GM19395 (cell line): ENCODE results near the gene IL10RA.

Experiments used
- ATAC-seq: cut with Tn5 transposase; IDR thresholded peaks from one replicate; pipeline ENCODE4 v1.9.1; 2021; ENCODE audit warnings: mild to moderate bottlenecking, moderate library complexity; ENCODE audit not compliant: unreplicated experiment

Gene IL10RA

DNA sequence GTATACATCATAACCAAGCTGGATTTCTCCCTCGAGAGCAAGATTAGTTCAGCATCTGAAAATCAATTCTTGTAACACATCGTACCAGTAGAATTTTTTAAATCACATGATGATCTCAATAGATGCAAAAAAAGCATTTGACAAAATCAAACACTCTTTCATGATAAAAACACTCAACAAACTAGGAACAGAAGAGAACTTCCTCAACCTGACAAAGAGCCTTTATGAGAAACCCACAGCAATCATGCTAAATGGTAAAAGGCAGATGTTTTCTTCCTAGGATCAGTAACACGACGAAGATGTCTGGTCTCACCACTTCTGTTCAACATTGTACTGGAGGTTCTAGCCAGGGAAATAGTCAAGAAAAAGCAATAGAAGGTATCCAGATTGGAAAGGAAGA is 56.6 kb downstream of the IL10RA start:
- ATAC-seq: no peak

DNA sequence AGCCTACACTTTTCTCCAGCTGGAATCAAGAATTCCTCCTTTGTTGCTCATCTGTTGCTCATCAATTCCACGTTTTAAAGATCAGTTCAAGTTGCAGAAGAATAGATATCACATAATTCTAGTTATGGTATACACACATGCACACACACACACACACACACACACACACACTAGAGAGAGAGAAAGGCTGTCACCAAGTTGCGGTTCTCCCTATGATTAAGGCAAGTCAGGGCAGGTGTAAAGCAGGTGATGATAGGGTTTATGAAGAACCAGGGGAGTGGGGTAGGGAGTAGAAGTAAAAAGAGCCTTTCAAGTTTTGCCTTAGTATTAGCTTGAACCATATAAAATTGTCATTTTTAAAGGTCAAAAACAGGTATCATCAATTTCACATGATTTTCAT is 59.0 kb downstream of the IL10RA start:
- ATAC-seq: no peak

DNA sequence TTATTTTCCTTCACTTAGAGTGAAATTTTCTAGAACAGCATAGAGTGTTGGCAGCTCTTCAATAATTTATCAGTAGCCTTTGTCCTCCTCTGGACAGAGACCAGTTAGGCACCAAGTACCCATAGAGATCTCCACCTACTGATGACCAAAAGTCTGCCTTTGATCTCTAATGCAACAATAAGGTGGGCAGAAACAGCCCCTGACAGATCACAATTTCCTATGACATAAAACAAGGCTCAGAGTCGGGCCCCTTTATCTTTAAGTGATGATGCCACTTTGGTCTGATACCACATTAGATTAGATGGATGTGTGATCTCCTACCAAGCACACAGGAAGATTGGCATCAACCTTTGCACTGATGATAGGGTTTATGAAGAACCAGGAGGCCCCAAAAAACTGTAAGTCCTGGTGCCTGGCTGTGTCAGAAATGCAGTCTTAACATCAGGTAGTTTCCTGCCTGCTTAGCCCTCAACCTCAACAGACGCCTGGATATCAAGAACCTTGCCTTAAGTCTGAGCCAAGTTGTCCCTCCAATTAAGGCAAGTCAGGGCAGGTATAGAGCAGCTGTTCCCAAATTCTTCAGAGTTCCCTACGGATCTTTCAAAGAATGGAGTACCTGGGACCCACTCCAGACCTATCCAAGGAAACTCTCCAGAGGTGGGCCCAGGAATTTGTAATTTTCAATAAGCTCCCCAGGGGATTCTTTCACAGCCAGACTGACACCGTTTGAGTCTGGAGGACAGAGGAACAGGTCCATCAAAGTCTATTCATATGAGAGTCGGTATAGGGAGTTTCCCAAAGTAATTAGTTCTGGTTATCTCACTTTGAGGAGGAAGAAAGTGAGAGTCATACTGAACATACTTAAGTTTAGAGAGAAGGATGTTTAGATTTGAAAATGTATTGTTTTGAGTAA is 60.1 kb downstream of the IL10RA start:
- ATAC-seq: no peak

DNA sequence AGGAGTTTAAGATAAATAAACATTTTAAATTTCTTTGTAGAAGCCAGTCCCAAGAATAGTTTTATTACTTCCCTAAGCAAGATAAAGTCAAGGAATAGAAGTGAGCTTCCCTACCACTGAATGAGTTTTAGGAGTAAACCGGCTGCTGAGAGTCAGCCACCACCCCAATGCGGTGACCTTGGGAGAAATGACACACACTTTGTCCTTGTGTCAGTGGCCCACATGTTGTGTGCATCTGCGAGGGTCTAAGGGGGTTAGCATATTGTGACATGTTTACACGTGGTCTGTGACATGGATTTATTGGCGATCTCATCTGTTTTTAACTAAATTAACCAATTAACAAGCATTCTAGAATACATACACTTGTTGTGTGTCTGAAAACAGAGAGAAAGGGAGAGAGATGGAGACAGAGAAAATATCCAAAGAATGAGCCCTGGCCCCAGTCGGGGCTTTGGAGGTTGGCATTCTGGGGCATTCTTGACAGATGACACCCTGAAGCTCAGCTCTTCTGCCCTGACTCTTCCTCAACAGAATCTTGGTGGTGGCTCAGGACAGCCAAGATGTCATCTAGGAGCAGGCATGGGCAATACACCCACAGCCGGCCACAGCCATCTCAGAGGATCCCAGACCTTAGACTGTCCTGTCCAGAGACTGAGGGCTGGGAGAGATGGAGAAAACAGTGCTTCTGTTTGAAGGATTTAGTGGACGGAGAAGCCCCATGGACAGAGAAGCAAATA is 60.9 kb downstream of the IL10RA start:
- no peak for ATAC-seq

DNA sequence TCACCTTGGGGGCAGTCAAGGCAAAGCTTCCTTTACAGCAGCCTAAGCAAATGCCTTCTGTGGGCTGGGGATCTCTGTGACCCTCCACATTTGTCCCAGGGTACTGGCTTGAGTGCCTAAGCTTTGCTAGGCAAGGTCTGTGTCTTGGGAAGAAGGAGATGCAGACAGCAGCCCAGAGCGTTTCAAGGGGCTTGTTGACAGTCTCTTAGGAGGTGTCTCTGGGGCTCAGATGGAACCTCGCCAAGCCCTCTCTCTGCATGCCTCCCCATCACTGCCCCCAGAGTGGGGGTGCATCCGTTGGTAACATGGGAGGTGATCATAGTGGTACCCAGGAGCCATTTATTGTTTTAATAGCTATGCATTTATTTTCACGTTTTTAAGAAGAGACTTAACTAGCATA is 61.6 kb downstream of the IL10RA start:
- no peak for ATAC-seq

DNA sequence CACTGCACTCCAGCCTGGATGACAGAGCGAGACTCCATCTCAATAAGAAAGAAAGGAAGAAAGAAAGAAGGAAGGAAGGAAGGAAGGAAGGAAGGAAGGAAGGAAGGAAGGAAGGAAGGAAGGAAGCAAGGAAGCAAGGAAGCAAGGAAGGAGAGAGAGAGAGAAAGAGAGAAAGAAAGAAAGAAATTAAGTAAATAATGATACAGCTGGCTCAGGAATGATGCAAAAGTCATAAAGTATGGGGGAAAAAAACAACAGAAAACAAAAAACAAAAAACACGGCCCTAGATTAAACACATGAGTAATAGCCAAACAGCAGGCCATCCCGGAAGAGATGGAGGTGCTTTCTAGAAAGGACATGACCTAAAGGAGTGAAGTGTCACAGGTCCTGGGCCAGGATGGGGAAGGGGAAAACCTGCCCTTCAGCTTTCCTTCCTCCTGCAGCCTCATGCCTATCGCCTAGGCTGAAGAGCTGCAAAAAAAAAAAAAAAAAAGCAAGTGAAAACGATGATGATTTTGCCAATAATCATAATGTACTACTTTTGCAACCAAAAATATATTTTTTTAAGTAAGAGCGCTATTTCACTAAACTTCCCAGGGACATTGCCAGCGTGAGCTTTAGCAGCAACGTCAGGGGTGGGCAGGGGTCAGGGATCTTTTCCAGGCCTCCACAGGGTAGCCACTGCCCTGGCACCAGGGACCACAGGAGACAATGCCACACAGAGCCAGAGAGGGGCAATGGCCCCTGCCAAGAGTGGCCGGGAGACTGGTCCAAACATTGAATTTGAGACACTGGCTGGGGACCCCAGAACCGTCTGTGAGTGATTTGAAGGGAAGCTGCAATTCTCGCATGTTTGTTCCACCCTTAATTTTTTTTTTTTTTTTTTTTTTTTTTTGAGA is 62.5 kb downstream of the IL10RA start:
- ATAC-seq: no peak

DNA sequence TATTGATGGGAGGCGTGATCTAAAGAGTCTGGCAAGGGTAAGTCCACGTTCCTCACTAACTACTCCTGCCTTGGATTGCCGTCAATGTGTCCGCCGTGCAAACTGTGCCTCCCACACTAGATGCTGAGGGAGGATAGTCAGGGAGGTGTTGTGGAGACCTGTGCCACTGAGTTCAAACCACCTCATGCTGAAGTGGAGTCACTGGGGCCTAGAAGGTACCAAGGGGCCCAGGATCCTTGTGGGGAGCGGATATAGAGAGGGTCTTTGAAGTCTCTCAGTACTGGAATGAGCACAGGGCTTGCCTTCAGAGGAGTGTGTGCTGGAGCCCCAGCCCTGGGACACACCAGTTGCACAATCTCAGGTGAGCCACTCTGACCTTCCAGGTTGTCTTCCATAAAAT is 63.6 kb downstream of the IL10RA start:
- no peak for ATAC-seq

DNA sequence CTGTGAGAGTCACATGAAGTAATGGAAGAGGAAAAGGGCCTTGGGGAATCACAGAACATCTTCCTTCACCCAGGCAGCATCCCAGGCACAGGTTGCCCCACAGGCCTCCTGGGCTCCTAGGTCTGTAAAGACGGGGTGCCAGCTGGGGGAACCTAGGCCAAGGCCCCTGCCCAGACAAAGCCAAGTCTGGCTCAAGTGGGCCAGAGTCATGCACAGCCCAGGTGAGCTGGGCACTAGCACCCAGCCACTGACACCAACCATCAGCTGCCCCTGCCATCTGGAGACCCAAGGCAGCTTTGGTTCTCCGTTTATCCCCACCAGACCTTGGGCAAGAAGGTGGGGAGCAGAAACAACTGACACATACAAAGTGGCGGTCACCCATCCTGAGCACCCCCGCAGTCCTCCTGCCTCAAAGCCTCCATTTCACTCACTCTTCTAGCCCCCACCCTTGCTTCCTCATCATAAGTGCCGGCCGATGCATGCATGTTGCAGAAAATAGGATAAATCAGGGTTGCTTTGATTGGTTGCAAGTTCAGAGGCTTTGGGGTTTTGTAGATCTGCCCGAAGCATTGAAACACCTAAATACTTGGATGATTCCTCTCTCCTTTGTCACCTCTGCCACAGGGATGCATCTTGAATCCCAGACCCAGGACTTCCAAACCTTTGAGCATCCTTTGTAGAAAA is 64.2 kb downstream of the IL10RA start:
- ATAC-seq: no peak
